IMR-90 (cell line): ENCODE results near the gene ARHGEF10L. TPM values are rescaled to one million over a fixed set of nuclear protein-coding genes. Genes with fewer than 3 reads are reported as not detected.

ENCODE experiments used
- ATAC-seq: fragments of 200-7000 bp; cut with Tn5 transposase; 2 replicates; pipeline ENCODE4 v1.9.1; 2020; ENCODE audit warnings: low read depth, mild to moderate bottlenecking, moderate library complexity
- BruUV-seq: library from RNA; stranded (reverse); fragments of 400-500 nt; replicated peaks from 2 replicates; lab custom pipeline; 2021; lab: Mats Ljungman, UMichigan
- CTCF ChIA-PET: fragments of 300-600 bp; formaldehyde crosslinking; extraction: SDS; loops from one replicate; lab custom pipeline; 2021; ENCODE audit warnings: antibody characterized with exemption; lab: Yijun Ruan, JAX
- POLR2A ChIA-PET: fragments of 300-600 bp; sonication (Branson Sonifier 250); formaldehyde crosslinking; loops from one replicate; lab custom pipeline; 2022; ENCODE audit warnings: antibody characterized with exemption; ENCODE audit not compliant: unreplicated experiment; lab: Charles Lee
- DNase-seq: peaks from one replicate; pipeline ENCODE4 v3.0.0; 2013
- H2AFZ ChIP-seq: replicated peaks from 2 replicates; pipeline ENCODE3; 2013; ENCODE audit warnings: low read length, mild to moderate bottlenecking; ENCODE audit not compliant: poor library complexity
- H2AK5ac ChIP-seq: 2 replicates; pipeline ENCODE4 v1.6.1; 2013; ENCODE audit warnings: low read depth, low read length, inconsistent platforms
- H2AK9ac ChIP-seq: replicated peaks from 2 replicates; pipeline ENCODE3; 2013; ENCODE audit warnings: mild to moderate bottlenecking, low read depth, low read length, moderate library complexity; ENCODE audit not compliant: poor library complexity
- H2BK120ac ChIP-seq: 2 replicates; pipeline ENCODE4 v1.6.1; 2013; ENCODE audit warnings: low read depth, low read length, inconsistent platforms
- H2BK15ac ChIP-seq: 3 replicates; pipeline ENCODE4 v1.6.1; 2013; ENCODE audit warnings: low read depth, low read length, inconsistent platforms
- H2BK20ac ChIP-seq: 2 replicates; pipeline ENCODE4 v1.6.1; 2013; ENCODE audit warnings: low read depth, mild to moderate bottlenecking, inconsistent platforms, low read length, moderate library complexity
- H2BK5ac ChIP-seq: 2 replicates; pipeline ENCODE4 v1.6.1; 2013; ENCODE audit warnings: mild to moderate bottlenecking, low read depth, low read length, inconsistent platforms; ENCODE audit not compliant: poor library complexity, severe bottlenecking
- H3K14ac ChIP-seq: replicated peaks from 2 replicates; pipeline ENCODE4 v1.6.1; 2013; ENCODE audit warnings: low read depth, low read length, inconsistent platforms
- H3K18ac ChIP-seq: 2 replicates; pipeline ENCODE4 v1.6.1; 2013; ENCODE audit warnings: low read depth, low read length, control low read depth
- H3K23ac ChIP-seq: 2 replicates; pipeline ENCODE4 v1.6.1; 2013; ENCODE audit warnings: low read depth, low read length, inconsistent platforms
- H3K27ac ChIP-seq: 2 replicates; pipeline ENCODE4 v1.5.1; 2013; ENCODE audit warnings: mild to moderate bottlenecking, control low read depth, low read length; ENCODE audit not compliant: insufficient read depth
- H3K27me3 ChIP-seq: 2 replicates; pipeline ENCODE4 v1.6.1; 2013; ENCODE audit warnings: low read length; ENCODE audit not compliant: control insufficient read depth, insufficient read depth
- H3K36me3 ChIP-seq: 2 replicates; pipeline ENCODE4 v1.6.1; 2013; ENCODE audit warnings: low read length, mixed read lengths; ENCODE audit not compliant: control insufficient read depth, insufficient read depth
- H3K4ac ChIP-seq: 2 replicates; pipeline ENCODE4 v1.6.1; 2013; ENCODE audit warnings: low read depth, low read length, inconsistent platforms
- H3K4me1 ChIP-seq: 2 replicates; pipeline ENCODE4 v1.6.1; 2013; ENCODE audit warnings: low read length, mixed read lengths; ENCODE audit not compliant: control insufficient read depth, insufficient read depth
- H3K4me2 ChIP-seq: 2 replicates; pipeline ENCODE4 v1.6.1; 2013; ENCODE audit warnings: low read depth, mild to moderate bottlenecking, control low read depth, low read length, moderate library complexity
- H3K4me3 ChIP-seq: 2 replicates; pipeline ENCODE4 v1.5.1; 2013; ENCODE audit warnings: low read depth, mild to moderate bottlenecking, control low read depth, low read length, moderate library complexity; ENCODE audit not compliant: insufficient read depth
- H3K56ac ChIP-seq: 2 replicates; pipeline ENCODE4 v1.6.1; 2013; ENCODE audit warnings: low read length, inconsistent platforms; ENCODE audit not compliant: insufficient read depth; ENCODE audit errors: extremely low read depth
- H3K79me1 ChIP-seq, 2 experiments: 2 replicates each; pipeline ENCODE4 v1.6.1; 2013; ENCODE audit warnings: low read length in 2 of 2, inconsistent platforms in 1 of 2, low read depth in 1 of 2
- H3K9ac ChIP-seq: 2 replicates; pipeline ENCODE4 v1.6.1; 2013; ENCODE audit warnings: low read depth, low read length, control low read depth
- H3K9me1 ChIP-seq: 2 replicates; pipeline ENCODE4 v1.6.1; 2013; ENCODE audit warnings: low read length, inconsistent platforms; ENCODE audit not compliant: insufficient read depth
- H3K9me3 ChIP-seq: 2 replicates; pipeline ENCODE4 v1.6.1; 2013; ENCODE audit warnings: low read length; ENCODE audit not compliant: control insufficient read depth, insufficient read depth
- H4K20me1 ChIP-seq: 2 replicates; pipeline ENCODE4 v1.6.1; 2013; ENCODE audit warnings: low read length, inconsistent platforms; ENCODE audit not compliant: insufficient read depth
- H4K5ac ChIP-seq: 2 replicates; pipeline ENCODE4 v1.6.1; 2013; ENCODE audit warnings: mild to moderate bottlenecking, low read depth, low read length, control low read depth
- H4K8ac ChIP-seq, 2 experiments: 2 replicates each; pipeline ENCODE4 v1.6.1; 2013; ENCODE audit warnings: low read depth in 2 of 2, low read length in 2 of 2, control low read depth in 1 of 2, inconsistent platforms in 1 of 2
- H4K91ac ChIP-seq: 2 replicates; pipeline ENCODE4 v1.6.1; 2013; ENCODE audit warnings: low read depth, low read length, inconsistent platforms; ENCODE audit not compliant: insufficient read depth
- BHLHE40 ChIP-seq: fragments of 150-350 bp; IDR thresholded peaks from 2 replicates; pipeline ENCODE4 v1.6.1; 2016; ENCODE audit warnings: mild to moderate bottlenecking, low read depth, low read length
- CEBPB ChIP-seq: IDR thresholded peaks from 2 replicates; pipeline ENCODE4 v1.6.1; 2012; ENCODE audit warnings: low read depth, low read length, improper control_type of control experiment
- CHD1 ChIP-seq: IDR thresholded peaks from 2 replicates; pipeline ENCODE4 v1.6.1; 2012; ENCODE audit warnings: low read depth, low read length, improper control_type of control experiment
- ELK1 ChIP-seq: fragments of 150-350 bp; IDR thresholded peaks from 2 replicates; pipeline ENCODE4 v1.6.1; 2016; ENCODE audit warnings: low read depth, mild to moderate bottlenecking, low read length, moderate library complexity, borderline replicate concordance
- FOS ChIP-seq: fragments of 150-350 bp; IDR thresholded peaks from 2 replicates; pipeline ENCODE4 v1.6.1; 2016; ENCODE audit warnings: low read depth, low read length
- MAFK ChIP-seq: IDR thresholded peaks from 2 replicates; pipeline ENCODE4 v1.6.1; 2012; ENCODE audit warnings: low read depth, low read length, improper control_type of control experiment
- MAZ ChIP-seq: IDR thresholded peaks from 2 replicates; pipeline ENCODE4 v1.6.1; 2012; ENCODE audit warnings: low read depth, mild to moderate bottlenecking, low read length, improper control_type of control experiment, moderate library complexity, borderline replicate concordance
- MXI1 ChIP-seq: IDR thresholded peaks from 2 replicates; pipeline ENCODE4 v1.6.1; 2012; ENCODE audit warnings: low read depth, mild to moderate bottlenecking, low read length, moderate library complexity, borderline replicate concordance
- NFE2L2 ChIP-seq: fragments of 150-350 bp; IDR thresholded peaks from 2 replicates; pipeline ENCODE4 v1.6.1; 2016; ENCODE audit warnings: low read depth, mild to moderate bottlenecking, low read length
- RAD21 ChIP-seq: IDR thresholded peaks from 2 replicates; pipeline ENCODE4 v1.6.1; 2012; ENCODE audit warnings: low read length, improper control_type of control experiment
- RFX5 ChIP-seq: IDR thresholded peaks from 2 replicates; pipeline ENCODE4 v1.8.0; 2012; ENCODE audit warnings: low read depth, mild to moderate bottlenecking, low read length, moderate library complexity
- SMC3 ChIP-seq: fragments of 150-350 bp; IDR thresholded peaks from 2 replicates; pipeline ENCODE4 v1.6.1; 2016; ENCODE audit warnings: low read depth, mild to moderate bottlenecking, antibody characterized with exemption, low read length, moderate library complexity
- USF2 ChIP-seq: fragments of 150-350 bp; IDR thresholded peaks from 2 replicates; pipeline ENCODE4 v1.6.1; 2017; ENCODE audit warnings: mild to moderate bottlenecking, antibody characterized with exemption, low read length, low read depth
- WGBS, 2 experiments: methylation state at CpG; one replicate each; pipeline versions ENCODE4 v1.1.5 to v1.1.7; 2013; ENCODE audit warnings: missing lambda C conversion rate in 2 of 2; ENCODE audit not compliant: insufficient read length in 1 of 2; ENCODE audit errors: extremely low coverage in 2 of 2; 5-methylcytosine and 5-hydroxymethylcytosine counted together
- dilution Hi-C: fragments of 300-500 bp; cut with HindIII; formaldehyde crosslinking; loops from one replicate; pipeline ENCODE4 v1.14.3; 2018; ENCODE audit warnings: low sequenced_read_pairs; ENCODE audit not compliant: unreplicated experiment
- in situ Hi-C: fragments of 300-500 bp; cut with MboI; formaldehyde crosslinking; loops from 3 replicates; pipeline ENCODE4 v1.14.3; 2019; ENCODE audit warnings: low sequenced_read_pairs, inconsistent platforms, mixed read lengths
- intact Hi-C: fragments of 100-400 bp; cut with micrococcal nuclease; formaldehyde crosslinking; loops from 2 replicates; pipeline ENCODE4 v1.10.0; 2022
- polyA plus RNA-seq, 3 experiments: library from polyadenylated mRNA; depleted of rRNA; stranded (reverse); fragments of >200 nt; gene quantifications; 2 replicates each; pipeline ENCODE4 v1.2.3, GENCODE V29; 2012; ENCODE audit warnings: low replicate concordance in 1 of 3
- total RNA-seq: library from RNA; depleted of rRNA; stranded (reverse); fragments of >200 nt; gene quantifications from 2 replicates; pipeline ENCODE4 v1.2.3, GENCODE V29; 2012
- TF ChIP-seq, protein P1 (sequence below): conservative IDR thresholded peaks from 2 replicates; pipeline ENCODE4 v1.5.1; 2012; ENCODE audit warnings: mild to moderate bottlenecking, low read depth, low read length, improper control_type of control experiment

ARHGEF10L gene
- total and polyA plus RNA-seq, 2 of the 4 experiments (the other 2 are of a cell fraction): 4.8 to 12.4 TPM

DNA sequence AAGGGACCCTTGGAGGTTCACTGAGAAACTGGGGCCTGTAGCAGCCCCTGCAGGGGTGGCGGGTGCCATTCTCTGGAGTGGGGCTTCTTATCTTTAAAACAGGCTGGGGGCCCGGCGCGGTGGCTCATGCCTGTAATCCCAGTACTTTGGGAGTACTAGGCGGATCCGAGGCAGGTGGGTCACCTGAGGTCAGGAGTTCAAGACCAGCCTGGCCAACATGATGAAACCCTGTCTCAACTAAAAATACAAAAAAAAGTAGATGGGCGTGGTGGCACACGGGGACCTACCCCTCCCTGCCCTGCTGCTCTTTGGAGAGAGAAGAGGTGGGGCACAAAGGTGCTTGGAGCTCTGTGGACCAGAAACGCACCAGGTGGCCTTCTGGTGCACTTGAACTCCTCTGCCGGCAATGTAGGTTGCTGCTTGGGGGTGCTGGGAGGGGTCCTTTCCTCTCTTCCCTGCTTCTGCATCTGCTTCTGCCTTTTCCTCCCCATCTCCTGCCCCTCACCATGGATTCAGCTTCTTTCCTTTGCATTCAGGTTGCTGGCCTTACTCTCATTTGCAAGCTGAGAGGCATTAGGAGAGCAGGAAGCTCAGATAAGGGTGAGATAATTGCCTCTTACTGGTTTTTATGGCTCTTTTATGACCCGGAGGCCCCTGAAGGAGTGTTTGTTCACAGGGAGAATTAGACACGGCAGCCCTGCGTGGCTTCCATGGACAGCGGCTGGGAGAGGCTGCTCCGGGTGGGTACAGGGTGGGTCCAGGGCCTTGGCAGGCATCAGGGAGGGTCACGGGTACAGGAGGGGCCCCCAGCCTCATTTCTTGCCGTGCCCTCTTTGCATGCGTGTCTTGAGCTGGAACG is 57.4 kb downstream of the ARHGEF10L start:
- dilution Hi-C loops: no loop called here
- Histone ChIP-seq H3K36me3 (peaks cover 7% of the 10 kb centered on the region), H3K4me2 (no peak overlapping the region), H3K27me3 (no peaks in the 10 kb centered on the region), H2BK120ac (no peak overlapping the region), H2BK15ac (no peak overlapping the region), H3K23ac (no peak overlapping the region), H3K9me1 (peaks cover 6% of the 10 kb centered on the region; the same call in 1 of the 2 replicates), H3K56ac (no peak overlapping the region), H2AK9ac (no peak overlapping the region), H2BK20ac (no peak overlapping the region), H4K91ac (no peak overlapping the region), H4K5ac (no peak overlapping the region), H3K9me3 (no peaks in the 10 kb centered on the region), H3K4ac (no peak overlapping the region), H3K4me1 (no peaks in the 10 kb centered on the region), H4K8ac (no peak overlapping the region), H3K4me3 (no peak overlapping the region), H3K14ac (no peak overlapping the region), H2BK5ac (no peak overlapping the region), H4K20me1 (no peaks in the 10 kb centered on the region), H3K18ac (no peak overlapping the region), H3K79me1 (peaks cover 0 to 8% of the 10 kb centered on the region in 2 experiments; a peak in 1 of 4 replicates), H2AFZ (no peak overlapping the region), H3K27ac (no peak overlapping the region), H3K9ac (no peak overlapping the region), H2AK5ac (no peak overlapping the region)
- BruUV-seq: no TSS peak
- intact Hi-C loops: no loop called here
- POLR2A ChIA-PET: no interaction called here
- ATAC-seq (no peak), DNase-seq (no peak)
- 60% methylated on average over 2 of the region's 19 CpGs; no CpG with 5 or more reads in 1 of the 2 experiments for WGBS, 2 experiments
- in situ Hi-C loops: no loop called here
- CTCF ChIA-PET: no interaction called here
- TF ChIP-seq MAFK: no peak
- no peak for TF ChIP-seq BHLHE40
- no peak for TF ChIP-seq MXI1
- TF ChIP-seq SMC3: no peak
- TF ChIP-seq CHD1: no peak
- no peak for TF ChIP-seq RFX5
- TF ChIP-seq NFE2L2: no peak
- no peak for TF ChIP-seq USF2
- TF ChIP-seq FOS: no peak
- no peak for TF ChIP-seq CEBPB
- no peak for TF ChIP-seq MAZ
- no peak for TF ChIP-seq ELK1
- no peak for TF ChIP-seq RAD21
- TF ChIP-seq, protein P1, sequence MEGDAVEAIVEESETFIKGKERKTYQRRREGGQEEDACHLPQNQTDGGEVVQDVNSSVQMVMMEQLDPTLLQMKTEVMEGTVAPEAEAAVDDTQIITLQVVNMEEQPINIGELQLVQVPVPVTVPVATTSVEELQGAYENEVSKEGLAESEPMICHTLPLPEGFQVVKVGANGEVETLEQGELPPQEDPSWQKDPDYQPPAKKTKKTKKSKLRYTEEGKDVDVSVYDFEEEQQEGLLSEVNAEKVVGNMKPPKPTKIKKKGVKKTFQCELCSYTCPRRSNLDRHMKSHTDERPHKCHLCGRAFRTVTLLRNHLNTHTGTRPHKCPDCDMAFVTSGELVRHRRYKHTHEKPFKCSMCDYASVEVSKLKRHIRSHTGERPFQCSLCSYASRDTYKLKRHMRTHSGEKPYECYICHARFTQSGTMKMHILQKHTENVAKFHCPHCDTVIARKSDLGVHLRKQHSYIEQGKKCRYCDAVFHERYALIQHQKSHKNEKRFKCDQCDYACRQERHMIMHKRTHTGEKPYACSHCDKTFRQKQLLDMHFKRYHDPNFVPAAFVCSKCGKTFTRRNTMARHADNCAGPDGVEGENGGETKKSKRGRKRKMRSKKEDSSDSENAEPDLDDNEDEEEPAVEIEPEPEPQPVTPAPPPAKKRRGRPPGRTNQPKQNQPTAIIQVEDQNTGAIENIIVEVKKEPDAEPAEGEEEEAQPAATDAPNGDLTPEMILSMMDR: no peak
